Neuronal stem cell (in vitro differentiated cells): ENCODE measurements around the gene EHD2.
A peak's percentile ranks its signal among the peaks of the same experiment; 100 is the strongest.
"Not testable (repeated sequence)": the region's sequence is repeated elsewhere in the genome, so short reads cannot be mapped to it uniquely, and the experiment has no call there.

ENCODE experiments used
- DNase-seq: peaks from one replicate; pipeline ENCODE4 v3.0.0-alpha.2; 2013; ENCODE audit warnings: low spot score
- H2AFZ ChIP-seq: one replicate; pipeline ENCODE4 v1.6.1; 2013; ENCODE audit warnings: mild to moderate bottlenecking, low read length, inconsistent platforms
- H2AK5ac ChIP-seq: 2 replicates; pipeline ENCODE4 v1.6.1; 2013; ENCODE audit warnings: low read depth, mild to moderate bottlenecking, inconsistent platforms, low read length, moderate library complexity, mixed read lengths
- H2BK120ac ChIP-seq: 2 replicates; pipeline ENCODE4 v1.6.1; 2013; ENCODE audit warnings: low read depth, mild to moderate bottlenecking, inconsistent platforms, low read length, moderate library complexity, mixed read lengths
- H2BK12ac ChIP-seq: one replicate; pipeline ENCODE4 v1.6.1; 2013; ENCODE audit warnings: low read length, inconsistent platforms
- H2BK15ac ChIP-seq: 2 replicates; pipeline ENCODE4 v1.6.1; 2013; ENCODE audit warnings: mild to moderate bottlenecking, low read length, inconsistent platforms, mixed read lengths
- H2BK5ac ChIP-seq: one replicate; pipeline ENCODE4 v1.6.1; 2013; ENCODE audit warnings: inconsistent platforms, mild to moderate bottlenecking, low read length, moderate library complexity
- H3K14ac ChIP-seq: one replicate; pipeline ENCODE4 v1.6.1; 2013; ENCODE audit warnings: low read length, inconsistent platforms
- H3K18ac ChIP-seq: 2 replicates; pipeline ENCODE4 v1.6.1; 2013; ENCODE audit warnings: low read length, inconsistent platforms
- H3K23ac ChIP-seq: 2 replicates; pipeline ENCODE4 v1.6.1; 2013; ENCODE audit warnings: low read depth, mild to moderate bottlenecking, mixed read lengths, low read length, inconsistent platforms; ENCODE audit not compliant: poor library complexity
- H3K27ac ChIP-seq: replicated peaks from 3 replicates; pipeline ENCODE4 v1.5.1; 2013; ENCODE audit warnings: low read length, inconsistent platforms
- H3K27me3 ChIP-seq, 3 experiments: 2 replicates each; pipeline ENCODE4 v1.6.1; 2013; ENCODE audit warnings: low read length in 3 of 3, mild to moderate bottlenecking in 2 of 3, inconsistent platforms in 1 of 3, low read depth in 1 of 3, mixed read lengths in 1 of 3, moderate library complexity in 1 of 3; ENCODE audit not compliant: control insufficient read depth in 3 of 3, insufficient read depth in 3 of 3
- H3K36me3 ChIP-seq, 2 donors: replicated peaks in 1 of 2; 2 replicates each; pipeline ENCODE4 v1.6.1; 2013; ENCODE audit warnings: low read length in 2 of 2; ENCODE audit not compliant: control insufficient read depth in 2 of 2, insufficient read depth in 2 of 2
- H3K4ac ChIP-seq: 2 replicates; pipeline ENCODE4 v1.6.1; 2013; ENCODE audit warnings: inconsistent platforms, mild to moderate bottlenecking, low read length, moderate library complexity
- H3K4me1 ChIP-seq, 2 donors: 1 replicate in 1 of 2; 2 replicates in 1 of 2; pipeline ENCODE4 v1.6.1; 2013; ENCODE audit warnings: low read length in 2 of 2, low read depth in 1 of 2; ENCODE audit not compliant: control insufficient read depth in 2 of 2, insufficient read depth in 1 of 2
- H3K4me2 ChIP-seq: one replicate; pipeline ENCODE4 v1.6.1; 2013; ENCODE audit warnings: mild to moderate bottlenecking, low read length, inconsistent platforms; ENCODE audit not compliant: insufficient read depth, poor library complexity, severe bottlenecking
- H3K4me3 ChIP-seq, 2 donors: 2 replicates each; pipeline ENCODE4 v1.5.1; 2013; ENCODE audit warnings: low read length in 2 of 2, mild to moderate bottlenecking in 2 of 2, inconsistent platforms in 1 of 2, moderate library complexity in 1 of 2
- H3K79me1 ChIP-seq: one replicate; pipeline ENCODE4 v1.6.1; 2013; ENCODE audit warnings: low read depth, mild to moderate bottlenecking, inconsistent platforms, low read length, moderate library complexity
- H3K9ac ChIP-seq: one replicate; pipeline ENCODE4 v1.6.1; 2013; ENCODE audit warnings: mild to moderate bottlenecking, low read depth, low read length, inconsistent platforms; ENCODE audit not compliant: poor library complexity
- H3K9me3 ChIP-seq, 2 donors: replicated peaks in 1 of 2; 2 replicates each; pipeline versions ENCODE3 to v1.6.1; 2013; ENCODE audit warnings: low read length in 2 of 2, mild to moderate bottlenecking in 2 of 2, inconsistent platforms in 1 of 2, low read depth in 1 of 2, mixed read lengths in 1 of 2, moderate library complexity in 1 of 2; ENCODE audit not compliant: control insufficient read depth in 2 of 2, insufficient read depth in 1 of 2
- H4K8ac ChIP-seq: one replicate; pipeline ENCODE4 v1.6.1; 2013; ENCODE audit warnings: low read depth, mild to moderate bottlenecking, inconsistent platforms, low read length, moderate library complexity
- H4K91ac ChIP-seq: one replicate; pipeline ENCODE4 v1.6.1; 2013; ENCODE audit warnings: low read length, low read depth, mild to moderate bottlenecking, inconsistent platforms; ENCODE audit not compliant: poor library complexity
- WGBS, 2 donors: extraction: QIAGEN DNeasy Blood & Tissue Kit; methylation state at CpG; one replicate each; pipeline ENCODE4 v1.1.7; 2013; ENCODE audit warnings: missing lambda C conversion rate in 2 of 2, mixed read lengths in 1 of 2; ENCODE audit not compliant: insufficient read length in 2 of 2, insufficient replicate concordance in 1 of 2; ENCODE audit errors: extremely low coverage in 2 of 2; 5-methylcytosine and 5-hydroxymethylcytosine counted together

EHD2 gene

DNA sequence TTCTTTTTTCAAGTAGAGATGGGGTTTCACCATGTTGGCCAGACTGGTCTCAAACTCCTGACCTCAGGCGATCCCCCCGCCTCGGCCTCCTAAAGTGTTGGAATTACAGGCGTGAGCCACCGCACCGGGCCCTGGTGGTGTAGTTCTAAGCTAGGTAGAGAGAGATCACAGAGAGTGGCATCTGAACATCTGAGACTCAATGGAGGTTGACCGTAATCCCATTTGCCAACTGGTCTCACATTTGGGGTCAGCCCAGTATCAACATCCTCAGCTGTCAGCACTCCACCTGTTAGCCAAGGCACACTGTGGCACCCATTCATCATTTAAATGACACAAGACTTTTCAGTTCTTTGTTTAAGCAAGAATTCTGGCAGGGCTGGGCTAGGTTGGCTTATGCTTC, 73.3 kb downstream of the EHD2 start:
- WGBS, 2 donors = no CpG with 5 or more reads among the region's 7 CpGs

DNA sequence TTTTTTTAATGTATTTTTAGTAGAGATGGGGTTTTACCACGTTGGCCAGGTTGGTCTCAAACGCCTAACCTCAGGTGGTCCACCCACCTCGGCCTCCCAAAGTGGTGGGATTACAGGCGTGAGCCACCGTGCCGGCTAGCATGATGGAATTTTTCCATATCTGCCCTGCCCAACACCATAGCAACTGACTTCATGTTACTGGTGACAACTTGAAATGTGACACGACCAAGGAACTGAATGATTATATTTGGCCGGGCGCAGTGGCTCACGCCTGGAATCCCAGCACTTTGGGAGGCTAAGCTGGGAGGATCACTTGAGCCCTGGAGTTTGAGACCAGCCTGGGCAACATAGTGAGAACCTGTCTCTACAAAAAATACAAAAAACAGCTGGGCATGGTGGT, 74.1 kb downstream of the EHD2 start:
- not testable (repeated sequence) for H2BK15ac ChIP-seq, H3K79me1 ChIP-seq, H2AK5ac ChIP-seq, H3K4ac ChIP-seq, H3K9me3 ChIP-seq, H3K4me3 ChIP-seq, H2AFZ ChIP-seq, H3K4me1 ChIP-seq, H3K14ac ChIP-seq, H3K18ac ChIP-seq, H3K27me3 ChIP-seq, H4K8ac ChIP-seq, H3K4me2 ChIP-seq, H2BK120ac ChIP-seq, H2BK12ac ChIP-seq, DNase-seq, H4K91ac ChIP-seq, H3K27ac ChIP-seq, H3K23ac ChIP-seq, H3K9ac ChIP-seq, H2BK5ac ChIP-seq
- peaks cover 15 to 41% of the 10 kb centered on the region in 2 donors for H3K36me3 ChIP-seq
- no CpG with 5 or more reads among the region's 10 CpGs for WGBS, 2 donors

More for the DNA sequence above, 73.3 kb downstream of the EHD2 start:
- H2BK5ac ChIP-seq = no peak overlapping the region
- H4K8ac ChIP-seq = no peak overlapping the region
- H3K4me3 ChIP-seq = no peak overlapping the region
- no peaks in the 10 kb centered on the region for H3K4me1 ChIP-seq
- no peak overlapping the region for H3K23ac ChIP-seq
- no peak overlapping the region for H2AK5ac ChIP-seq
- no peak overlapping the region for H3K4ac ChIP-seq
- no peak overlapping the region for H2BK15ac ChIP-seq
- peaks cover 20 to 49% of the 10 kb centered on the region in 2 donors for H3K36me3 ChIP-seq
- H3K27me3 ChIP-seq = no peaks in the 10 kb centered on the region
- no peak overlapping the region for H3K14ac ChIP-seq
- H2AFZ ChIP-seq = no peak overlapping the region
- no peak overlapping the region for H2BK12ac ChIP-seq
- no peak overlapping the region for H3K9ac ChIP-seq
- H2BK120ac ChIP-seq = no peak overlapping the region
- H3K79me1 ChIP-seq = peaks cover 2% of the 10 kb centered on the region
- no peak overlapping the region for H4K91ac ChIP-seq
- H3K9me3 ChIP-seq = no peaks in the 10 kb centered on the region
- no peak overlapping the region for H3K27ac ChIP-seq
- H3K4me2 ChIP-seq = no peak overlapping the region
- DNase-seq = no peak
- H3K18ac ChIP-seq = no peak overlapping the region

DNA sequence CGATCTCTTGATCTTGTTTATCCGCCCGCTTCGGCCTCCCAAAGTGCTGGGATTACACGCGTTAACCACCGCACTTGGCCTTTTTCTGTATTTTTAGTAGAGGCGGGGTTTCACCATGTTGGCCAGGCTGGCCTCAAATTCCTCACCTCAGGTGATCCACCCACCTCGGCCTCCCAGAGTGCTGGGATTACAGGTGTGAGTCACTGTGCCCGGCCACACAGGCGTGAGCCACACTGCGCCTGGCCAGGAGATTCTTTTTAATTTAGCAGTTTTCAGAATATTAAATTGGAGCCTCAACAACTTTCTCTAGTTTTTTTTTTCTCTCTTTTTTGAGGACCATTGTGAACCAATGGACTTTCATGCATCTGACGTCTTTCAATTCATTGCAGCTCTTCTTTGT, 76.6 kb downstream of the EHD2 start:
- not testable (repeated sequence) for H2BK12ac ChIP-seq, H2AFZ ChIP-seq, H4K91ac ChIP-seq, DNase-seq, H3K9ac ChIP-seq, H3K9me3 ChIP-seq, H3K27me3 ChIP-seq, H3K4me1 ChIP-seq, H2BK120ac ChIP-seq, H3K4me3 ChIP-seq, H4K8ac ChIP-seq, H3K14ac ChIP-seq, H3K27ac ChIP-seq, H3K4ac ChIP-seq, H3K23ac ChIP-seq, H3K79me1 ChIP-seq, H2AK5ac ChIP-seq, H3K18ac ChIP-seq, H2BK5ac ChIP-seq, H2BK15ac ChIP-seq, H3K4me2 ChIP-seq
- H3K36me3 ChIP-seq = peaks cover 4 to 20% of the 10 kb centered on the region in 2 donors
- WGBS, 2 donors = no CpG with 5 or more reads among the region's 13 CpGs

DNA sequence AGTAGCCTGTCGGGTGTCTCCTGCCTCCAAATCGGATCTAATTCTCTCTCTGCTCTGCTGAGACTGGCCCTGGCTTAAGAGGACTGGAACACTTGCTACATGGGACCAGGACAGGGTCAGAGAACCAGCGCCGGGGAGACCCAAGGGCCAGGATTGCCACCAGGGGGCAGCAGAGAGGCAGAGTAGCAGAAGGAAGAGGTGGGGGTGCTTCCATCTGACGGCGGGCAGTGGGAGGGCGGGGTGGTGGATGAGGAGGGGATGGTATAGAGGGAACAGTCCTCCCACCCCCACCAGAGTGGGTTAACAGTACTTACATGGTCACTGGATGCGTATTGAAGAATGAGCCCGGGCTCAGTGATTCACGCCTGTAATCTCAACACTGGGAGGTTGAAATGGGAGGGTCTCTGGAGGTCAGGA, 77.2 kb downstream of the EHD2 start:
- Histone ChIP-seq H3K79me1 (peaks cover 1% of the 10 kb centered on the region), H3K27me3 (no peaks in the 10 kb centered on the region), H3K4me3 (no peak overlapping the region), H2BK12ac (no peak overlapping the region), H2BK120ac (no peak overlapping the region), H4K8ac (no peak overlapping the region), H3K4ac (no peak overlapping the region), H3K18ac (peak overlapping the region; percentile 67), H3K14ac (no peak overlapping the region), H2BK15ac (no peak overlapping the region), H2BK5ac (no peak overlapping the region), H4K91ac (no peak overlapping the region), H2AFZ (no peak overlapping the region), H3K4me1 (no peaks in the 10 kb centered on the region), H3K4me2 (no peak overlapping the region), H3K36me3 (peaks cover 2 to 15% of the 10 kb centered on the region in 2 donors), H3K23ac (no peak overlapping the region), H2AK5ac (no peak overlapping the region), H3K9me3 (peaks cover 2 to 5% of the 10 kb centered on the region in 2 donors), H3K9ac (no peak overlapping the region), H3K27ac (peak overlapping the region; percentile 56)
- DNase-seq = peak; percentile 80
- no CpG with 5 or more reads among the region's 10 CpGs for WGBS, 2 donors
